ENCODE results near the gene BBS2.
A peak's percentile ranks its signal among the peaks of the same experiment; 100 is the strongest.

GRCh38 chr16:56482683-56483236 is 37.1 kb downstream of the BBS2 start:
- TF ChIP-seq CTCF (conservative IDR thresholded peaks at IDR 0.05; ENCODE audit: low read depth, low read length) (no peak), POLR2A (IDR thresholded peaks at IDR 0.05; ENCODE audit: low read depth, low read length) (no peak), MAFK (IDR thresholded peaks at IDR 0.05; ENCODE audit: low read depth, low read length) (no peak), USF2 (IDR thresholded peaks at IDR 0.05; ENCODE audit: low read depth, low read length) (0 out of 2 replicates have a peak, but pooled peaks have one; percentile 8), ELK1 (IDR thresholded peaks at IDR 0.05; ENCODE audit: borderline replicate concordance, low read depth, low read length) (no peak), SMC3 (IDR thresholded peaks at IDR 0.05; ENCODE audit: low read depth, low read length) (no peak), RFX5 (IDR thresholded peaks at IDR 0.05; ENCODE audit: low read depth, low read length) (no peak), RAD21 (IDR thresholded peaks at IDR 0.05; ENCODE audit: low read length) (no peak), BHLHE40 (IDR thresholded peaks at IDR 0.05; ENCODE audit: low read depth, low read length) (no peak), CEBPB (IDR thresholded peaks at IDR 0.05; ENCODE audit: low read depth, low read length) (no peak), MAZ (IDR thresholded peaks at IDR 0.05; ENCODE audit: borderline replicate concordance, low read depth, low read length) (no peak)
